Lung microvascular endothelial cell (primary cell): ENCODE results near the gene METAP1D. TPM values are rescaled to one million over a fixed set of nuclear protein-coding genes. Genes with fewer than 3 reads are reported as not detected.

Experiments
- total RNA-seq: library from RNA; depleted of rRNA; stranded (reverse); fragments of >200 nt; gene quantifications from 2 replicates; pipeline ENCODE4 v1.2.1, GENCODE V29; 2014

METAP1D gene
- total RNA-seq, 1 donor from 2014 or later: 1.6 TPM

Other genes starting within 250 kb of the METAP1D start
- gene SLC25A12, start 105.7 kb upstream of the METAP1D start, total RNA-seq: 6.3 and 9.4 TPM in 2 replicates
- gene HAT1, start 77.5 kb upstream of the METAP1D start, total RNA-seq: 17.9 and 21.8 TPM in 2 replicates
- gene DLX1, start 85.6 kb downstream of the METAP1D start, total RNA-seq: not detected in 2 replicates
- under 0.01 TPM in 1 of 2 replicates, not detected in the other for gene DLX2, start 102.9 kb downstream of the METAP1D start, total RNA-seq